Measurements from ENCODE around the gene MMP28. TPM values are rescaled to one million over a fixed set of nuclear protein-coding genes. Genes with fewer than 3 reads are reported as not detected.

The MMP28 gene
- total RNA-seq, 6 experiments from 2014 or later = 0.22 to 0.28 (median 0.25) TPM; not detected in 3

DNA sequence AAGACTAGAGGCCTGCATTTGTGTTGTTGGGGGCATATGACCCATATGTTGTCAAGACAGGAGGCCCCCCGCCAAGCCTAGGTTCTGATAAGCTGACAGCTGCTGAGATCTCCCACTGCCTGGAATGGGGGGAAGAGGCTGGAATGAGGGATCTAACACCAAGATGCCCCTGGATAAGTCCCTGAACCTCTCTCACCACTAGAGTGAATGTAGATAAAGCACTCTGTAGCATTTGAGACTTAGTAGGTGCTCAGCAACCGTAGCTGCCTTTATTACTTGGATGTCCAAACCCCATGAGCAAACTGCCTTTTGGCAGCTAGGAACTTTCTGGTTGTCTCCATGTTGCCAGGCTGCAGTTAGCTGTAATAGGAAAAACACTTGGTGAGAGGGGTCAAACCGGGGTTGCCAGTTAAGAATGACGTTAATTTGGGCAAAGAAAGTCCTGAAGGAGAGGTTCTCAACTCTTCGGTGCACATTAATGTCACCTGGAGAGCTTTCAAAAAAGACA lies 68.4 kb downstream of the MMP28 start:
- Histone ChIP-seq H3K4me3 (no peak overlapping the region), H3K9me3 (no peaks in the 10 kb centered on the region), H3K36me3 (peaks cover 0 to 20% (median 7%) of the 10 kb centered on the region in 4 donors), H3K27me3 (no peaks in the 10 kb centered on the region), H3K4me1 (peaks cover 0 to 4% (median 0%) of the 10 kb centered on the region in 4 donors), H3K27ac (no peak overlapping the region)
- DNase-seq (no peak), ATAC-seq (no peak)
- TF ChIP-seq, protein P1, sequence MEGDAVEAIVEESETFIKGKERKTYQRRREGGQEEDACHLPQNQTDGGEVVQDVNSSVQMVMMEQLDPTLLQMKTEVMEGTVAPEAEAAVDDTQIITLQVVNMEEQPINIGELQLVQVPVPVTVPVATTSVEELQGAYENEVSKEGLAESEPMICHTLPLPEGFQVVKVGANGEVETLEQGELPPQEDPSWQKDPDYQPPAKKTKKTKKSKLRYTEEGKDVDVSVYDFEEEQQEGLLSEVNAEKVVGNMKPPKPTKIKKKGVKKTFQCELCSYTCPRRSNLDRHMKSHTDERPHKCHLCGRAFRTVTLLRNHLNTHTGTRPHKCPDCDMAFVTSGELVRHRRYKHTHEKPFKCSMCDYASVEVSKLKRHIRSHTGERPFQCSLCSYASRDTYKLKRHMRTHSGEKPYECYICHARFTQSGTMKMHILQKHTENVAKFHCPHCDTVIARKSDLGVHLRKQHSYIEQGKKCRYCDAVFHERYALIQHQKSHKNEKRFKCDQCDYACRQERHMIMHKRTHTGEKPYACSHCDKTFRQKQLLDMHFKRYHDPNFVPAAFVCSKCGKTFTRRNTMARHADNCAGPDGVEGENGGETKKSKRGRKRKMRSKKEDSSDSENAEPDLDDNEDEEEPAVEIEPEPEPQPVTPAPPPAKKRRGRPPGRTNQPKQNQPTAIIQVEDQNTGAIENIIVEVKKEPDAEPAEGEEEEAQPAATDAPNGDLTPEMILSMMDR (IDR thresholded peaks at IDR 0.05) = no peak
- 90% methylated on average over 4 of the region's 5 CpGs for WGBS (ENCODE audit: insufficient coverage, low coverage, low lambda C conversion rate, missing lambda C conversion rate)
- intact Hi-C loops (cut with DNase I) = no loop called here

DNA sequence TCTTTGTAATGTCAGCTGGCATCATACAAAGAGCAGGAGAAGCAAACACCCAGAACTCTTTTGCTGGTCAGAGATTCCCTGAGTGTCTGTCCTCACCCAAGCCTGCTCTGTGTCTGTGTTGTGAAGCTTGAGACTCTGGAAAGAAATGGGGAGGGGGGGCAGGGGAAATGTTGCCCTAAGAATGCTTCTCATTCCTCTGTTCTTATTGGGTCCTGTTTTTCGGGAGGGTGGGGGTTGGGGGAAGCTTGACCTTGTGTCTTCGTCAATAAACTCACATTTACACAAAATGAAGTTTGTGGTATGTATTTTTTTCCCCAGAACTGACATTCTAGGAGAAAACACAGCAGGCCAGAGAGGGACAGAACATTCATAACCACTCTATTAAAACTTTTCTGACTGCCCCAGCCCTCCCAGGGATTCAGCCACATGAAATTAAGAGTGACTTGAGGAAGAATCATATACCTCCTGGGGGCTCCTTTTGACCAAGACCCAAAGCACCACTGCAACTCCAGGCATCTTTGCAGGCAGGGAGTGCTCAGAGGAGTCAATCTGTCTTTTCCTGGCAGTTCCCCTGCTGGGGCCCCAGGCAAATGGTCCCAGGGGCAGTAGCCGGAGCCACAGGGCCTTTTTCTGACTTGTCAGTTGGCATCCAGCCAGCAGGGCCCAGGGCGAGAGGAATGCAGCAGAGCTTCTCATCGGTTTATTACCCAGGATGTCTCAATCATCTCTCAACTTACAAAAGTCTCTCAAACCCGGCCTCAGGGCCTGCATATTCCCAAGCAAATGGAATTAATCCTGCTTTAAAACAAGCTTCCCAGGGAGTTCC lies 69.1 kb downstream of the MMP28 start:
- peaks cover 0 to 3% (median 0%) of the 10 kb centered on the region in 4 donors for H3K4me1 ChIP-seq
- H3K36me3 ChIP-seq = peaks cover 0 to 20% (median 7%) of the 10 kb centered on the region in 4 donors
- intact Hi-C loops (cut with DNase I) = no loop called here
- H3K27me3 ChIP-seq = no peaks in the 10 kb centered on the region
- ATAC-seq (no peak), DNase-seq (no peak)
- no peaks in the 10 kb centered on the region for H3K9me3 ChIP-seq
- no peak overlapping the region for H3K4me3 ChIP-seq
- 55% methylated on average over 2 of the region's 6 CpGs for WGBS (ENCODE audit: insufficient coverage, low coverage, low lambda C conversion rate, missing lambda C conversion rate)
- no peak overlapping the region for H3K27ac ChIP-seq
- TF ChIP-seq, protein P1 (IDR thresholded peaks at IDR 0.05) = no peak
- no peak for TF ChIP-seq POLR2A (IDR thresholded peaks at IDR 0.05)

DNA sequence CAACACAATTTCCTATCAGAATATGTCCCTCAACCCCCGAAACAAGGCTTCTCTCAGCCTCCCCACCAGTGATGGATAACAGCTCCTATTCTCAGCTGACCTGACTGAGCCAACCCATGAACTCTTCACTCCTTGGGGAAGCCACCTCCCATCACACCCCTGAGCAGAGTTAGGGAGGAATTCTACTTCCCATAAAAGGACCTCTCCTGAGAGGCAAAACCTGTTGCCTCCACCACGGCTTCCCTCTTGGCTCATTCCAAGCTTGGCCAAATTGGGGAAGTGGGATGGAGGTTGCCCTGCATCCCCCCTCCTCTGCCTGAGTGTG lies 69.7 kb downstream of the MMP28 start:
- DNase-seq (no peak), ATAC-seq (no peak)
- WGBS (ENCODE audit: insufficient coverage, low coverage, low lambda C conversion rate, missing lambda C conversion rate) = 100% methylated on average over 1 of the region's 2 CpGs
- TF ChIP-seq, protein P1 (IDR thresholded peaks at IDR 0.05) = no peak
- no peak for TF ChIP-seq POLR2A (IDR thresholded peaks at IDR 0.05)
- Histone ChIP-seq H3K27me3 (no peaks in the 10 kb centered on the region), H3K36me3 (peaks cover 0 to 20% (median 7%) of the 10 kb centered on the region in 4 donors), H3K27ac (no peak overlapping the region), H3K9me3 (no peaks in the 10 kb centered on the region), H3K4me1 (no peaks in the 10 kb centered on the region), H3K4me3 (no peak overlapping the region)
- intact Hi-C loops (cut with DNase I) = no loop called here

DNA sequence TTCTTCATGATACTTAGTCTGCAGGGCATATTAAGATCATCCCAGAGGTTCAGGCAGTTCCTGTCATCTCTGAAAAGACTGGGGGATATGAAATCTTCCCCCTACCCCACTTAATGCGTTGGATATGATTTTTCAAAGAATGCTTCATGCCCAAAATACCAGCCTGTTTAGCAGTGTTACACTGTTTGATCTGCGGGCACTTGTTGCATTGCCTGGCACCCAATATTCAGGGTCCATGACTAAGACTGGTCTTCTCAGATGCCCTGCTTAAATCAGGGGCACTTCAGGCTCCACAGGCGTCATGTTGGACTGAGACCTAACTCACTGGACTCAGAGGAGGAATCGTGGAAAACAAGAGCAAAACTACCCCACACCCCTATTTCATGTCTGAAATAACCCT lies 70.4 kb downstream of the MMP28 start:
- WGBS (ENCODE audit: insufficient coverage, low coverage, low lambda C conversion rate, missing lambda C conversion rate) = 97% methylated on average over 3 of the region's 4 CpGs
- Histone ChIP-seq H3K27me3 (no peaks in the 10 kb centered on the region), H3K9me3 (no peaks in the 10 kb centered on the region), H3K27ac (no peak overlapping the region), H3K36me3 (peaks cover 0 to 20% (median 7%) of the 10 kb centered on the region in 4 donors), H3K4me1 (no peaks in the 10 kb centered on the region), H3K4me3 (no peak overlapping the region)
- intact Hi-C loops (cut with DNase I) = no loop called here
- TF ChIP-seq, protein P1 (IDR thresholded peaks at IDR 0.05) = no peak
- TF ChIP-seq POLR2A (IDR thresholded peaks at IDR 0.05) = no peak
- ATAC-seq = no peak
- no peak for DNase-seq
